Endothelial cell of umbilical vein (primary cell): ENCODE data around the gene PEX16. TPM values are rescaled to one million over a fixed set of nuclear protein-coding genes. Genes with fewer than 3 reads are reported as not detected.

ENCODE experiments used
- BruUV-seq: library from RNA; stranded (reverse); fragments of 400-500 nt; replicated peaks from 2 replicates; lab custom pipeline; 2021; lab: Mats Ljungman, UMichigan
- CTCF ChIA-PET: fragments of 300-600, 350-600 bp; sonication (Branson Sonifier 250); formaldehyde crosslinking; loops from one replicate; lab custom pipeline; 2021; ENCODE audit warnings: antibody characterized with exemption, inconsistent platforms; lab: Charles Lee
- POLR2A ChIA-PET: fragments of 300-600, 350-600 bp; sonication (Branson Sonifier 250); formaldehyde crosslinking; loops from one replicate; lab custom pipeline; 2021; ENCODE audit warnings: antibody characterized with exemption, inconsistent platforms; lab: Charles Lee
- DNase-seq: peaks from one replicate; pipeline ENCODE4 v3.0.0-alpha.2; 2011; ENCODE audit warnings: low read depth, low spot score
- FAIRE-seq: peaks from 2 replicates; lab custom pipeline; 2011; peaks lifted over from hg19 to GRCh38; lab: Jason Lieb, UNC
- H2AFZ ChIP-seq: 2 replicates; pipeline ENCODE4 v1.6.0; 2012; ENCODE audit warnings: low read depth, low read length, control low read depth, inconsistent platforms
- H3K27ac ChIP-seq: 2 replicates; pipeline ENCODE4 v1.5.1; 2011; ENCODE audit warnings: low read depth, mild to moderate bottlenecking, control low read depth, low read length, moderate library complexity; ENCODE audit not compliant: insufficient read depth
- H3K27me3 ChIP-seq, 2 experiments: 2 replicates each; pipeline versions ENCODE4 v1.6.0 to v1.6.1; 2011; ENCODE audit warnings: low read length in 2 of 2, mixed read lengths in 1 of 2; ENCODE audit not compliant: control insufficient read depth in 2 of 2, insufficient read depth in 2 of 2
- H3K36me3 ChIP-seq, 2 experiments: 2 replicates in 1 of 2; 3 replicates in 1 of 2; pipeline ENCODE4 v1.5.1; 2011; ENCODE audit warnings: low read length in 2 of 2, mild to moderate bottlenecking in 1 of 2, moderate library complexity in 1 of 2; ENCODE audit not compliant: control insufficient read depth in 2 of 2, insufficient read depth in 2 of 2; ENCODE audit errors: extremely low read depth in 1 of 2
- H3K4me1 ChIP-seq: 3 replicates; pipeline ENCODE4 v1.5.1; 2011; ENCODE audit warnings: mild to moderate bottlenecking, low read length; ENCODE audit not compliant: control insufficient read depth, insufficient read depth; ENCODE audit errors: extremely low read depth
- H3K4me2 ChIP-seq: 2 replicates; pipeline ENCODE4 v1.6.1; 2011; ENCODE audit warnings: low read length, control low read depth, mixed read lengths; ENCODE audit not compliant: insufficient read depth
- H3K4me3 ChIP-seq, 3 experiments: fragments of 200-600 bp in 1 of 3; sonication (generic), shearing (Covaris generic) in 1 of 3; replicated peaks in 1 of 3; 2 replicates each; pipeline ENCODE4 v1.5.1; 2011 to 2016; ENCODE audit warnings: control low read depth in 3 of 3, low read length in 3 of 3, mild to moderate bottlenecking in 2 of 3, inconsistent platforms in 1 of 3, low read depth in 1 of 3, moderate library complexity in 1 of 3; ENCODE audit not compliant: insufficient read depth in 1 of 3
- H3K79me2 ChIP-seq: 2 replicates; pipeline ENCODE4 v1.6.0; 2012; ENCODE audit warnings: low read length, inconsistent platforms; ENCODE audit not compliant: control insufficient read depth, insufficient read depth
- H3K9ac ChIP-seq: replicated peaks from 2 replicates; pipeline ENCODE3; 2011; ENCODE audit warnings: low read length, control low read depth; ENCODE audit not compliant: insufficient read depth; ENCODE audit errors: extremely low read depth
- H3K9me1 ChIP-seq: replicated peaks from 3 replicates; pipeline ENCODE4 v1.6.0; 2011; ENCODE audit warnings: mild to moderate bottlenecking, low read length; ENCODE audit not compliant: control insufficient read depth, insufficient read depth; ENCODE audit errors: extremely low read depth
- H3K9me3 ChIP-seq: replicated peaks from 2 replicates; pipeline ENCODE4 v1.5.1; 2012; ENCODE audit warnings: low read length, inconsistent platforms; ENCODE audit not compliant: control insufficient read depth, insufficient read depth
- H4K20me1 ChIP-seq: replicated peaks from 2 replicates; pipeline ENCODE3; 2011; ENCODE audit warnings: mild to moderate bottlenecking, low read length; ENCODE audit not compliant: control insufficient read depth, insufficient read depth; ENCODE audit errors: extremely low read depth
- EZH2 ChIP-seq: IDR thresholded peaks from 2 replicates; pipeline ENCODE4 v1.6.1; 2012; ENCODE audit warnings: borderline replicate concordance, low read depth, mild to moderate bottlenecking, moderate library complexity, low read length, inconsistent platforms; ENCODE audit not compliant: severe bottlenecking
- FOS ChIP-seq: IDR thresholded peaks from 2 replicates; pipeline ENCODE4 v1.6.1; 2011; ENCODE audit warnings: mild to moderate bottlenecking, low read length, moderate library complexity, borderline replicate concordance; ENCODE audit not compliant: insufficient read depth
- MYC ChIP-seq: IDR thresholded peaks from one replicate; pipeline ENCODE4 v1.6.1; 2011; ENCODE audit warnings: mild to moderate bottlenecking, low read depth, low read length
- dilution Hi-C: fragments of 300-500 bp; cut with MboI; formaldehyde crosslinking; loops from one replicate; pipeline ENCODE4 v1.15.0; 2019; ENCODE audit warnings: low sequenced_read_pairs; ENCODE audit not compliant: extremely low pct_ligation_motif_present
- intact Hi-C: fragments of 100-400 bp; cut with micrococcal nuclease; formaldehyde crosslinking; loops from one replicate; pipeline ENCODE4 v1.10.0; 2022
- polyA plus RNA-seq, 4 experiments: library from polyadenylated mRNA; depleted of rRNA in 3 of 4; stranded (reverse) in 3 of 4; unstranded in 1 of 4; fragments of >200 nt; gene quantifications; 2 replicates each; pipeline versions ENCODE4 v1.2.1 to v1.2.3, GENCODE V29; 2011 to 2012; ENCODE audit warnings: missing spikeins in 1 of 4
- total RNA-seq: library from RNA; stranded (reverse); gene quantifications from 2 replicates; pipeline ENCODE4 v1.2.3, GENCODE V29; 2021
- TF ChIP-seq, protein P1 (sequence below), 2 donors: IDR thresholded peaks; 1 replicate in 1 of 2; 2 replicates in 1 of 2; pipeline ENCODE4 v1.5.1; 2011; ENCODE audit warnings: low read length in 2 of 2, mild to moderate bottlenecking in 2 of 2, moderate library complexity in 2 of 2, control low read depth in 1 of 2, inconsistent platforms in 1 of 2, low read depth in 1 of 2; ENCODE audit not compliant: insufficient read depth in 1 of 2; ENCODE audit errors: extremely low read depth in 1 of 2

Gene PEX16
- total and polyA plus RNA-seq, 2 donors (not counting 3 experiments of a cell fraction or from before 2014, with no cell fraction given): 27.4 to 32.2 TPM

GRCh38 chr11:45872651-45873356 lies 44.9 kb downstream of the PEX16 start:
- H3K4me1 ChIP-seq: no peaks in the 10 kb centered on the region
- no peak overlapping the region for H3K4me3 ChIP-seq
- no peaks in the 10 kb centered on the region for H3K9me1 ChIP-seq
- FAIRE-seq: peak; percentile 86
- H3K9me3 ChIP-seq: no peaks in the 10 kb centered on the region
- no peak overlapping the region for H3K9ac ChIP-seq
- CTCF ChIA-PET: interaction anchor here (0.6 to 4.1 kb wide), 15 partner anchors 10 to 370 kb away, joined by 3 to 39 read pairs (median 3); partner anchors contain the start of gene PEX16
- dilution Hi-C loops (no loop called here), intact Hi-C loops (loop anchor here (1.0 to 2.0 kb wide), 3 partner anchors 44 to 435 kb away; partner anchors contain the start of gene PEX16)
- H3K27me3 ChIP-seq: no peaks in the 10 kb centered on the region
- POLR2A ChIA-PET: no interaction called here
- no peak for TF ChIP-seq FOS
- TF ChIP-seq MYC: no peak
- no peak for TF ChIP-seq EZH2
- TF ChIP-seq, protein P1, sequence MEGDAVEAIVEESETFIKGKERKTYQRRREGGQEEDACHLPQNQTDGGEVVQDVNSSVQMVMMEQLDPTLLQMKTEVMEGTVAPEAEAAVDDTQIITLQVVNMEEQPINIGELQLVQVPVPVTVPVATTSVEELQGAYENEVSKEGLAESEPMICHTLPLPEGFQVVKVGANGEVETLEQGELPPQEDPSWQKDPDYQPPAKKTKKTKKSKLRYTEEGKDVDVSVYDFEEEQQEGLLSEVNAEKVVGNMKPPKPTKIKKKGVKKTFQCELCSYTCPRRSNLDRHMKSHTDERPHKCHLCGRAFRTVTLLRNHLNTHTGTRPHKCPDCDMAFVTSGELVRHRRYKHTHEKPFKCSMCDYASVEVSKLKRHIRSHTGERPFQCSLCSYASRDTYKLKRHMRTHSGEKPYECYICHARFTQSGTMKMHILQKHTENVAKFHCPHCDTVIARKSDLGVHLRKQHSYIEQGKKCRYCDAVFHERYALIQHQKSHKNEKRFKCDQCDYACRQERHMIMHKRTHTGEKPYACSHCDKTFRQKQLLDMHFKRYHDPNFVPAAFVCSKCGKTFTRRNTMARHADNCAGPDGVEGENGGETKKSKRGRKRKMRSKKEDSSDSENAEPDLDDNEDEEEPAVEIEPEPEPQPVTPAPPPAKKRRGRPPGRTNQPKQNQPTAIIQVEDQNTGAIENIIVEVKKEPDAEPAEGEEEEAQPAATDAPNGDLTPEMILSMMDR (IDR thresholded peaks at IDR 0.05; ENCODE audit: extremely low read depth in 1 of 2, insufficient read depth in 1 of 2, low read depth in 1 of 2, low read length in 2 of 2): peak; percentile 70 to 84
- peaks cover 5 to 38% of the 10 kb centered on the region in 2 experiments for H3K36me3 ChIP-seq
- H3K27ac ChIP-seq: no peak overlapping the region
- no peaks in the 10 kb centered on the region for H4K20me1 ChIP-seq
- DNase-seq: peak; percentile 57
- no peak overlapping the region for H2AFZ ChIP-seq
- no TSS peak for BruUV-seq
- no peaks in the 10 kb centered on the region for H3K79me2 ChIP-seq
- no peak overlapping the region for H3K4me2 ChIP-seq
